ENCODE measurements around the gene PRRG4.
A peak's percentile ranks its signal among the peaks of the same experiment; 100 is the strongest.
"Not testable (repeated sequence)": the region's sequence is repeated elsewhere in the genome, so short reads cannot be mapped to it uniquely, and the experiment has no call there.

Gene PRRG4

DNA sequence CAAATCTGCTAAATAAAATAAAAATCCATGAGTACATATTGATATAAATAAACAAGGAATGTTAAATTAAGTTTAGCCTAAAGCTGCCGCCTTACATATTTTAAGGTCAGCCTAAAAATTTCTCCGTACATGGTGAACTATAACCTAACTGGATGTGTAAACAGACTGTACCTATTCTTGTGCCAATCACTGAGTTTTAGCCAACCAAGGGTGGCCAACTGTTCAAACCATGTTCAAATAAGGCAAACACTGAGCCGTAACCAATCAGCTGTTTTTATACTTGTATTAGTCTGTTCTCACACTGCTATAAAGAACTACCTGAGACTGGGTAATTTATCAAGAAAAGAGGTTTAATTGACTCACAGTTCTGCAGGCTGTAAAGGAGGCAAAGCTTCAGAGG, 54.3 kb downstream of the PRRG4 start:
- Histone ChIP-seq H3K4me3 (IDR thresholded peaks at IDR 0.05; ENCODE audit: insufficient read depth, low read depth, low read length) (no peak overlapping the region), H4K20me1 (ENCODE audit: insufficient read depth) (no peaks in the 10 kb centered on the region), H3K4me2 (no peak overlapping the region), H3K27me3 (ENCODE audit: insufficient read depth, low read depth) (no peaks in the 10 kb centered on the region), H3K36me3 (ENCODE audit: insufficient read depth) (no peaks in the 10 kb centered on the region), H3K27ac (no peak overlapping the region), H3K9ac (no peak overlapping the region), H2AFZ (ENCODE audit: low read depth) (no peak overlapping the region), H3K79me2 (ENCODE audit: insufficient read depth, low read depth) (no peaks in the 10 kb centered on the region), H3K4me1 (ENCODE audit: low read depth, poor library complexity, severe bottlenecking) (no peaks in the 10 kb centered on the region)
- TF ChIP-seq, protein P1, sequence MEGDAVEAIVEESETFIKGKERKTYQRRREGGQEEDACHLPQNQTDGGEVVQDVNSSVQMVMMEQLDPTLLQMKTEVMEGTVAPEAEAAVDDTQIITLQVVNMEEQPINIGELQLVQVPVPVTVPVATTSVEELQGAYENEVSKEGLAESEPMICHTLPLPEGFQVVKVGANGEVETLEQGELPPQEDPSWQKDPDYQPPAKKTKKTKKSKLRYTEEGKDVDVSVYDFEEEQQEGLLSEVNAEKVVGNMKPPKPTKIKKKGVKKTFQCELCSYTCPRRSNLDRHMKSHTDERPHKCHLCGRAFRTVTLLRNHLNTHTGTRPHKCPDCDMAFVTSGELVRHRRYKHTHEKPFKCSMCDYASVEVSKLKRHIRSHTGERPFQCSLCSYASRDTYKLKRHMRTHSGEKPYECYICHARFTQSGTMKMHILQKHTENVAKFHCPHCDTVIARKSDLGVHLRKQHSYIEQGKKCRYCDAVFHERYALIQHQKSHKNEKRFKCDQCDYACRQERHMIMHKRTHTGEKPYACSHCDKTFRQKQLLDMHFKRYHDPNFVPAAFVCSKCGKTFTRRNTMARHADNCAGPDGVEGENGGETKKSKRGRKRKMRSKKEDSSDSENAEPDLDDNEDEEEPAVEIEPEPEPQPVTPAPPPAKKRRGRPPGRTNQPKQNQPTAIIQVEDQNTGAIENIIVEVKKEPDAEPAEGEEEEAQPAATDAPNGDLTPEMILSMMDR (conservative IDR thresholded peaks at IDR 0.05; ENCODE audit: low read depth, low read length) = no peak

DNA sequence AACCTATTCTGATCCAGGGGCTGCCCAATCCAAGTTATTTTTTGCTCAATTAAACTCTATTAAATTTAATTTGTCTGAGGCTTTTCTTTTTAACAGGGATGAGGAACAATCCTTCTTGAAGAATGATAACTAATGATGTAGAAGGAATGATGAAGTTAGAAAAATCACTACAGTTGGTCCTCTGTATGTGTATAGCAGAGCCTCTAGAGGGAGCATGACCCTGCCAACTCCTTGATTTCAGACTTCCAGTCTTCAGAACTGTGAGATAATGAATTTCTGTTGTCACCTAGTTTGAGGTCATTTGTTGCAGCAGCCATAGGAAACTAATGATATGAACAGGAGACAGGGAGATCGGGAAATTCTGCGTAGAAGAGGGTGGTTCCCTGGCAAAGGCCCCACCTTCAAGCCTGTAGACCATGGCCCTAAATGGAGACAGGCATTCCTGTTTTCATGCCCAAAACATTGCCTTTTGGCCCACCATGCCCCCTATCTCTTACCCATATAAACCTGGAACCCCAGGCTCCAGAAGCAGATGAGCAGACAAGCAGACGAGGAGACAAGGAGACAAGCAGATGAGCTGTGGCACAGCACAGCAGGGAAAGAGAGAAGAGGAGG, 55.1 kb downstream of the PRRG4 start:
- Histone ChIP-seq H4K20me1 (ENCODE audit: insufficient read depth) (no peaks in the 10 kb centered on the region), H3K79me2 (ENCODE audit: insufficient read depth, low read depth) (no peaks in the 10 kb centered on the region), H3K27me3 (ENCODE audit: insufficient read depth, low read depth) (no peaks in the 10 kb centered on the region), H3K36me3 (ENCODE audit: insufficient read depth) (no peaks in the 10 kb centered on the region), H3K4me3 (IDR thresholded peaks at IDR 0.05; ENCODE audit: insufficient read depth, low read depth, low read length) (no peak overlapping the region), H2AFZ (ENCODE audit: low read depth) (no peak overlapping the region), H3K4me2 (no peak overlapping the region), H3K27ac (no peak overlapping the region), H3K9ac (no peak overlapping the region), H3K4me1 (ENCODE audit: low read depth, poor library complexity, severe bottlenecking) (no peaks in the 10 kb centered on the region)
- TF ChIP-seq, protein P1 (conservative IDR thresholded peaks at IDR 0.05; ENCODE audit: low read depth, low read length) = peak; percentile 57

DNA sequence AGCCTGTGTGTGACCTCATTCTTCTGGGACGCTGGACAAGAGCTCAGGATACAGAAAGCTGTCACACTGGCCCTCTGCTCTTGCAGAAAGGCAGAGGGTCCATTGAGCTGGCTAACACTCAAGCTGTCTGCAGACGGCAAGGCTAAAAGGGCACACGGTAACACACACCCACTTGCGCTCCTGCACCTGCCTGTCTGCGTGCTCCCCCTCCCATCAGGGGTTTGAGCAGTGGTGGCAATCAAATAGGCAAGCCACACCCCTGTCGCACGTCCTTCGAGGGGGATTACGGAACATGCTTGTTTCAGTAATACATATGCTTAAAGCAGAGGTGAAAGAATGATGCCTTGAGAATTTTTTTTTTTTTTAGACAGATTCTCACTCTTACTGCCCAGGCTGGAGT, 55.8 kb downstream of the PRRG4 start:
- Histone ChIP-seq H3K9ac (no peak overlapping the region), H3K27ac (no peak overlapping the region), H3K4me2 (no peak overlapping the region), H2AFZ (ENCODE audit: low read depth) (no peak overlapping the region), H3K79me2 (ENCODE audit: insufficient read depth, low read depth) (no peaks in the 10 kb centered on the region), H3K4me3 (IDR thresholded peaks at IDR 0.05; ENCODE audit: insufficient read depth, low read depth, low read length) (no peak overlapping the region), H3K36me3 (ENCODE audit: insufficient read depth) (no peaks in the 10 kb centered on the region), H3K27me3 (ENCODE audit: insufficient read depth, low read depth) (no peaks in the 10 kb centered on the region), H3K4me1 (ENCODE audit: low read depth, poor library complexity, severe bottlenecking) (no peaks in the 10 kb centered on the region), H4K20me1 (ENCODE audit: insufficient read depth) (no peaks in the 10 kb centered on the region)
- TF ChIP-seq, protein P1 (conservative IDR thresholded peaks at IDR 0.05; ENCODE audit: low read depth, low read length) = no peak

GRCh38 chr11:32886180-32886579, 56.5 kb downstream of the PRRG4 start:
- Histone ChIP-seq H4K20me1 (ENCODE audit: insufficient read depth) (no peaks in the 10 kb centered on the region), H3K27ac (no peak overlapping the region), H3K9ac (no peak overlapping the region), H3K36me3 (ENCODE audit: insufficient read depth) (no peaks in the 10 kb centered on the region), H3K4me2 (no peak overlapping the region), H3K4me3 (IDR thresholded peaks at IDR 0.05; ENCODE audit: insufficient read depth, low read depth, low read length) (no peak overlapping the region), H3K79me2 (ENCODE audit: insufficient read depth, low read depth) (no peaks in the 10 kb centered on the region), H2AFZ (ENCODE audit: low read depth) (no peak overlapping the region), H3K27me3 (ENCODE audit: insufficient read depth, low read depth) (no peaks in the 10 kb centered on the region), H3K4me1 (ENCODE audit: low read depth, poor library complexity, severe bottlenecking) (peaks cover under 1% of the 10 kb centered on the region)
- TF ChIP-seq, protein P1 (conservative IDR thresholded peaks at IDR 0.05; ENCODE audit: low read depth, low read length) = no peak

GRCh38 chr11:32887707-32888383, 58.1 kb downstream of the PRRG4 start:
- not testable (repeated sequence) for H3K4me1 ChIP-seq (ENCODE audit: low read depth, poor library complexity, severe bottlenecking); H3K4me3 ChIP-seq (IDR thresholded peaks at IDR 0.05; ENCODE audit: insufficient read depth, low read depth, low read length)

DNA sequence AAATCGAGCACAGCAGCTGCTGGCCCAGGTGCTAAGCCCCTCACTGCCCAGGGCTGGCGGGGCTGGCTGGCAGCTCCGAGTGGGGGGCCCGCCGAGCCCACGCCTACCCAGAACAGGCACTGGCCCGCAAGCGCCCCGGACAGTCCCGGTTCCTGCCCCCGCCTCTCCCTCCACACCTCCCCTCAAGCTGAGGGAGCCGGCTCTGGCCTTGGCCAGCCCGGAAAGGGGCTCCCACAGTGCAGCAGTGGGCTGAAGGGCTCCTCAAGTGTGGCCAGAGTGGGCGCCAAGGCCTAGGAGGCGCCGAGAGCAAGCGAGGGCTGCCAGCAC, 58.6 kb downstream of the PRRG4 start:
- H3K4me2 ChIP-seq; H3K27me3 ChIP-seq (ENCODE audit: insufficient read depth, low read depth); H3K36me3 ChIP-seq (ENCODE audit: insufficient read depth); H2AFZ ChIP-seq (ENCODE audit: low read depth); H3K9ac ChIP-seq; H3K79me2 ChIP-seq (ENCODE audit: insufficient read depth, low read depth); H4K20me1 ChIP-seq (ENCODE audit: insufficient read depth); H3K27ac ChIP-seq; H3K4me1 ChIP-seq (ENCODE audit: low read depth, poor library complexity, severe bottlenecking); H3K4me3 ChIP-seq (IDR thresholded peaks at IDR 0.05; ENCODE audit: insufficient read depth, low read depth, low read length): not testable (repeated sequence)

More at GRCh38 chr11:32887707-32888383, 58.1 kb downstream of the PRRG4 start:
- not testable (repeated sequence) for H4K20me1 ChIP-seq (ENCODE audit: insufficient read depth); H3K36me3 ChIP-seq (ENCODE audit: insufficient read depth); H2AFZ ChIP-seq (ENCODE audit: low read depth); H3K4me2 ChIP-seq; H3K27ac ChIP-seq; H3K79me2 ChIP-seq (ENCODE audit: insufficient read depth, low read depth); H3K9ac ChIP-seq; H3K27me3 ChIP-seq (ENCODE audit: insufficient read depth, low read depth)

Measured in KMS-11 (cell line).